ENCODE measurements around the gene TRAF2.

GRCh38 chr9:136882109-136882946 is 4.0 kb upstream of the TRAF2 start:
- TF ChIP-seq, protein P1, sequence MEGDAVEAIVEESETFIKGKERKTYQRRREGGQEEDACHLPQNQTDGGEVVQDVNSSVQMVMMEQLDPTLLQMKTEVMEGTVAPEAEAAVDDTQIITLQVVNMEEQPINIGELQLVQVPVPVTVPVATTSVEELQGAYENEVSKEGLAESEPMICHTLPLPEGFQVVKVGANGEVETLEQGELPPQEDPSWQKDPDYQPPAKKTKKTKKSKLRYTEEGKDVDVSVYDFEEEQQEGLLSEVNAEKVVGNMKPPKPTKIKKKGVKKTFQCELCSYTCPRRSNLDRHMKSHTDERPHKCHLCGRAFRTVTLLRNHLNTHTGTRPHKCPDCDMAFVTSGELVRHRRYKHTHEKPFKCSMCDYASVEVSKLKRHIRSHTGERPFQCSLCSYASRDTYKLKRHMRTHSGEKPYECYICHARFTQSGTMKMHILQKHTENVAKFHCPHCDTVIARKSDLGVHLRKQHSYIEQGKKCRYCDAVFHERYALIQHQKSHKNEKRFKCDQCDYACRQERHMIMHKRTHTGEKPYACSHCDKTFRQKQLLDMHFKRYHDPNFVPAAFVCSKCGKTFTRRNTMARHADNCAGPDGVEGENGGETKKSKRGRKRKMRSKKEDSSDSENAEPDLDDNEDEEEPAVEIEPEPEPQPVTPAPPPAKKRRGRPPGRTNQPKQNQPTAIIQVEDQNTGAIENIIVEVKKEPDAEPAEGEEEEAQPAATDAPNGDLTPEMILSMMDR (conservative IDR thresholded peaks at IDR 0.05 in 1 of 2, IDR thresholded peaks at IDR 0.05 in 1 of 2; ENCODE audit: extremely low read depth in 1 of 2, insufficient read depth in 1 of 2, low read depth in 1 of 2, low read length in 2 of 2), result peak in 1 of 2 donors; percentile 5
- no peak for TF ChIP-seq EZH2 (IDR thresholded peaks at IDR 0.05; ENCODE audit: borderline replicate concordance, low read length)
